ENCODE results near the gene SLX4IP.
A peak's percentile ranks its signal among the peaks of the same experiment; 100 is the strongest.

Gene SLX4IP

DNA sequence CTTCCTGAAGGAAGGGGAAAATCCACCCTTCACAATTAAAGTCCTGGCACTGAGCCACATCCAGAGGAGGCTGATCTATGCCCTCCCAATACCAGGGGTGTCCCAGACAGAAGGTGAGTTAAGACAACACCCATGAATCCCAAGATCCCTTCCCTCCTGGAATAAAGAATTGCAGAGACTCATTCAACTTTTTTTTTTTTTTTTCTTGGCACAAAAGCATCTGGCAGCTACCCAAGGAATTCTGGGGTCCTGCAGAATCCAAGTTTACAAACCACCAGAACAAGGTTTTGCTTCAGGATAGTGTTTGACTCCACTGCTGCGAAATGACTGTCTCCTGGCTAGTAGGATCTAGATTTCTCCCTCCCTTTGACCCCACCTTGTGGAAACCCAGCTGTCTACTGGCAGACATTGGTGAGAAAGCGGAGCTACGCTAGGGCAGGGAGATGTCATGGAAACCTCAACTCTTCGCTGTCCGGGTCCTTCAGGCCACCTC lies 201.3 kb downstream of the SLX4IP start:
- H3K4me3 ChIP-seq (ENCODE audit: low read depth, low read length), result no peak overlapping the region
- no peak for DNase-seq (ENCODE audit: low read depth)

DNA sequence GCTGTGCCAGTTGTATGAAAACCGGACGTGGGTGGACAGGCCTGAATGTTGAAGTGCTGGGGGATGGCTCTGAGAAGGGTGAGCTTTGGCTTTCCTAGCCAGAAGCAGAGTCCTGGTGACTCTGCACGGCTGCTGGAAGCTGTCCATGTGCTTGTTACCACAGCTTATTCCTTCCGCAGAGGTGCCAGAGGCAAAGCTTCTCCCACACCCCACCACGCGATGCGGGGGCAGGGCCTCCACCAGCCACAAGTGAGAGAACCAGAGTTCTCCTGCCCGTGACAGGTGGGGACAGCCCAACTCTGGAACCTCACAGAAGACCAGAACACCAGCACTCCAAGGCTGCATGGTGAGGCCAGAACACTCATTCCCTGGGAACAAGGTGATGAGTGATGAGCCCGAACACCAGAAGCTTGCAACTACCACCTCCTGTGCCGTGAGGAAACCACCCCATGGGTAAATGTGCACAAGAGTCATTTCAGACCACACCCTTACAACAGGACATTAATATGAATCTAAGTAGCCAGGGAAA lies 202.0 kb downstream of the SLX4IP start:
- DNase-seq (ENCODE audit: low read depth), result no peak
- H3K4me3 ChIP-seq (ENCODE audit: low read depth, low read length), result no peak overlapping the region

DNA sequence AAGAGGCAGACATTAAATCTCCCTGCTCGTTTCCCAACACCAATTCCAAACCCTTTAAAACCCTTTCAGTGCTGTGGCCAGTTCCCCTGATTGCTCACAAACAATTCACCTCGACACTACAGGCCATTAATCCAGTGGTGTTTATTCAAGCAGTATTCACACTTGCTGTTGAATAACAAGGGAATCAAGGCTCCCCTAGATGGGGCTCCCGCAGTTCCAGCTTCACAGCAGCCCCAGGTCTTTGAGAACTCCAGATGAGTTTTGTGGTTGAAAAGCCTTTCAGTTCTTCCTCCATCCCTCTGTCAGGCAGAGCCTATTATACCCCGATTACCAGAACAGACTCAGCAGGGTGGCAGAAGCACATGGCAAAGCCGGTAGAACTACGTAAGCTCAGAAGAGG lies 202.5 kb downstream of the SLX4IP start:
- DNase-seq (ENCODE audit: low read depth), result no peak
- H3K4me3 ChIP-seq (ENCODE audit: low read depth, low read length), result no peak overlapping the region

DNA sequence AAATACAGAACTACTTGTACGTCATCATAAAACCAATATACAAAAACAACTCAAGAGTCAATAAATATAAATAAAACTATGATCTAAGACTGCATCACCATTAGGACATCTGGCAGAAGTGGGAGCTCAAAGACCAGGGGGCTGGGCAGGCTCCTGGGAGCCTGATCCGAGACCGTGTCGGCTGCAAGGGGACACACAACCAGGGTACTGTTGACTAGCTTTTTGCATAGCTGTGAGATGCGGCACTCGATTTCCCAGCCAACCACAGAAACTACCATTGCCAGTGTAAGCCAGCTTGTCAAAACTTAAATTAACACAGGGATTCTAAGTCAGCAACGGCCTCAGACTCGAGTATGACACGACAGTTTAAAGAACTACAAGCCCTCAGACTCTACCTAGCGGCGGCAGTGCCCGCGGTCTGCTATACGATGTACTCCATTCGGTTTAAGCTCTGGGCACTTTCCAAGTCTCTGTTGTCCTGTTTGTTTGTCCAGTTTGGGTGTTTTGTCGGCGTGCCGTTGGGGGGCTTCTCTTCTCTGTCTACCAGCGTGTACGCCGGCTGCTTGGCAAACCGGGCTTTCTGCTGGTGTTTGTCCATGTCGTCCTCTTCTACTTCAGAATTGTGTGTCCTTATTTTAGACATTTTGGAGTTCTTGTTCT lies 204.1 kb downstream of the SLX4IP start:
- H3K4me3 ChIP-seq (ENCODE audit: low read depth, low read length), result no peak overlapping the region
- DNase-seq (ENCODE audit: low read depth), result no peak

DNA sequence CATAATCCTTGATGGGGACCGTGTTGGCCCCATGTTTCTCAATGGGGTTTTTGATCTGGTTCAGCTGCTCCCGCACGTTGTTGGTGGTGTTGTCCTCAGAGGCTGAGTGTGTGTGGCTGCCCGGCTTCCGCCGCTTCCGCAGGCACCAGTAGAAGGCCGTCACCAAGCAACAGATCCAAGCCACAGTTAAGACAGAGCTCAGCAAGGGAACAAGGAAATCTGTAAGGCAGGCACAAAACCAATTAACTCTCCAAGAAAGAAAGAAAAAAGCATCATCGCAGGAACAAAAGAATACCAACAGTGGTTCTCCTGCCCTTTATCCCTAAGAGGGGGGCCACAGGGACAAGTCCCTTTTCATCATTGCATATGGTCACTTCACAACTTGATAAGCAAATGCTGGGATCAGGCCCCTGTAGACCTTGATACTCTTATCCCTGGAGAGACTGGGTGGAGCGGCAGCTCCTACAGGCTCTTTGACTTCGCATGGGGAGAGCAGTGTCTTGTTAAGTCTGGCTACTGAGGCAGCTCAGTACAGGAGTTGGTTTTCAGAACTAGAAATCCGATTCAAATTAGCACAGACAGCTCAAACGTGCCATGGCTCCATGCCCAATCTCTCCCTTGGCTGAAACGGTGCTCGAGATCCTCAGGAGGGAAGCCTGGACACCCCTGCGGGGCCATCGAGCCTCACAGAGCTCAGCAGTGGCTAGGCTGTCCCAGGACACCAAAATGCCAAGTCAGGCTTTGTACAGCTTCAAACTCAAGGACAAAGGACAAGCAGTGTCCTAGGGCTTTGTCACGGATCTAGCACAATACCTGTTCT lies 204.8 kb downstream of the SLX4IP start:
- no peak for DNase-seq (ENCODE audit: low read depth)
- no peak overlapping the region for H3K4me3 ChIP-seq (ENCODE audit: low read depth, low read length)

DNA sequence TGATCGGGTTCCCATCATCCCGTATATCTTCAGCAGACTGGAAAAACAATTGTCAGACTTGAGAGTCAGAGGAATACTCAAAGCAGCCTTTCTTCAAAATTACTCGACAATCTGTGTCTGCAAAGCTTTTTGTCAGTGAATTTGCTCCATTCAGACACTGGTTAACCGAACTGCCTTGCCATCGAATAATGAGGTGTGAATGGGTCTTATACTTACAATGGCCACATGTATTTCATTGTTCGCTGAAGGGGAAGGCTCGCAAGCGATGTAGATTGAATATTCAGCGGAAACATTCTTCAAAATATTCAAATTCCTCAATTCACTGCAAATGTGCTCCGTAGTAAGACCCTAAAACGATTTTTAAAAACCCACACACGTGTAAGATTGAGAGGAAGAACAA lies 205.8 kb downstream of the SLX4IP start:
- no peak overlapping the region for H3K4me3 ChIP-seq (ENCODE audit: low read depth, low read length)
- no peak for DNase-seq (ENCODE audit: low read depth)

DNA sequence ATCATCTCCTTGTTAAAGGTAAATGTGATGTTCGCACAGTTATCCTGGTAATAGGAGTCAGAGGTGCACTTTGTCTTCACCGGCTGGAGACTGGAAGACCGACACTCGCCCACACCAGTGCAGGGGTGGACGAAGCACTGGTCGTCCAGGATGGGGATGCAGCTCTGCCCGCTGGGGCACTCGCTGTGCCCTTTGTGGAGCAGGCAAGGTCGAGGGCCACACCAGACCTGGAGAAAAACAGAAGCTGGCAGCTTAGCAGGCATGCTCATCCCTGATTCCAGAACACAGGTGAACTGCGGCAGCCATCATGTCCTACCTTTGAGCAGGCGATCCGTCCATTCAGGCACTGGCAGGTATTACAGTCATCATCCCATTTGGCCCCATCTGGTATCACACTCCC lies 206.4 kb downstream of the SLX4IP start:
- H3K4me3 ChIP-seq (ENCODE audit: low read depth, low read length), result no peak overlapping the region
- no peak for DNase-seq (ENCODE audit: low read depth)

DNA sequence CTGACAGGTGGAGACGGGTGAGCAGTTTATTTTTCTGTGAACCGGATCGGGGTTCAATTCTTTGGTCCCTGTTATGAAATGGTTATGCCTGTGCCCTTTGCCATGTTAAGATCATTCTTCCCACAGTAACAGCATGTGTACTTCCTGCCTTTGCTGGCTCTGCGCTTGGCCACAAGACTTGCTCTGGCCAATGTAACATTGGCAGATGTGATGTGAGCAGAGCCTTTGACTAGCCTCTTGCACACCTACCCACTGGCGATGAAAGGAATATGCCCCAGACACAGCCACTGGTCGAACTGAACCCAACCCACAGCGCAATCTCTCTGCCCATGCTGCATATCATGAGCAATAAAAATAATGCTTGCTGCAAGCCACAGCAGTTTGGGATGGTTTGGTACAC lies 206.8 kb downstream of the SLX4IP start:
- H3K4me3 ChIP-seq (ENCODE audit: low read depth, low read length), result no peak overlapping the region
- no peak for DNase-seq (ENCODE audit: low read depth)

DNA sequence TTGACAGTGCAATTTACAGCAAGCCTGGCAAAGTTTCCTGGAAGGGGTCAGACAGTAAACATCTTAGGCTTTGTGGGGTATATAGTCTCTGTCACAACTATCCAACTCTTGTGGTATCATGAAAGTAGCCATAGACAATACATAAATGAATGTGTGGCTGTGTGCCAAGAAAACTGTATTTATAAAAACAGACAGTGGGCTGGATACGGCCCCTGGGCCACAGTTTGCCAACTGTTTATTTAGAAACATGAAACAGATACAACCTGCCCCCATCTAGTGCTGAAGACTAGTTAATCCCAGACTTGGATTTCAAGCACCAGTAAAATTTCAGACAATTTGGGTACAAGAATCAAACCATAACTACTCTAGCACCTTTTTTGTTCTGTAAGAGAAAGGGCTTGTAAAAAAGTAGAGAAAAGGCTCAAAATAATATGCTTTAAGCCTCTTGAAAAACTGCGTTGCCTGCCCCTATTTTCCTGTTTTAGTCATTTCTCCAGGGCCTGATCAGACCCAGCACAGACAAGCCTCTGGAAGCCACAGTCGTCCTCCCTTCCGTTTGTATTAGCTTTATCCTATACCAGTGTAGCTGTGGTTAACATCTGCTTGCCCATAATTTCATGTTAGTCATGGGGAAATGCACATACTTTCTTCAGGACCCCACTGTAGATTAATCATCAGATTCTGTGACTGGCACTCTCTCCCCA lies 207.9 kb downstream of the SLX4IP start:
- H3K4me3 ChIP-seq (ENCODE audit: low read depth, low read length), result no peak overlapping the region
- DNase-seq (ENCODE audit: low read depth), result no peak

DNA sequence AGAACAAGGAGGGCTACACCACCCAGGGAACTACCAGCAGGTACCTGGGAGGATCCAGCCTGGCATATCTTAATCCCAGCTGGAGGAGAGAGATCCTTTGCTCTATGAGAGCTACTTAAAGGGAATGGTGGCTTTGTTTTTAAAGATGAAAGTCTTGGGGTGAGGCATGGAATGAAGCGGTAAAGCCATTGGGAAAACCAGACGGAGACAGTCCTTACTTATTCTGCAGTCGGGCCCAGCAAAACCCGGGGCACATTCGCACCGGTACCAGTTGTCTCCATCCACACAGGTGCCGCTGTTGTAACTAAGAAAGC lies 208.4 kb downstream of the SLX4IP start:
- DNase-seq (ENCODE audit: low read depth), result no peak
- no peak overlapping the region for H3K4me3 ChIP-seq (ENCODE audit: low read depth, low read length)

DNA sequence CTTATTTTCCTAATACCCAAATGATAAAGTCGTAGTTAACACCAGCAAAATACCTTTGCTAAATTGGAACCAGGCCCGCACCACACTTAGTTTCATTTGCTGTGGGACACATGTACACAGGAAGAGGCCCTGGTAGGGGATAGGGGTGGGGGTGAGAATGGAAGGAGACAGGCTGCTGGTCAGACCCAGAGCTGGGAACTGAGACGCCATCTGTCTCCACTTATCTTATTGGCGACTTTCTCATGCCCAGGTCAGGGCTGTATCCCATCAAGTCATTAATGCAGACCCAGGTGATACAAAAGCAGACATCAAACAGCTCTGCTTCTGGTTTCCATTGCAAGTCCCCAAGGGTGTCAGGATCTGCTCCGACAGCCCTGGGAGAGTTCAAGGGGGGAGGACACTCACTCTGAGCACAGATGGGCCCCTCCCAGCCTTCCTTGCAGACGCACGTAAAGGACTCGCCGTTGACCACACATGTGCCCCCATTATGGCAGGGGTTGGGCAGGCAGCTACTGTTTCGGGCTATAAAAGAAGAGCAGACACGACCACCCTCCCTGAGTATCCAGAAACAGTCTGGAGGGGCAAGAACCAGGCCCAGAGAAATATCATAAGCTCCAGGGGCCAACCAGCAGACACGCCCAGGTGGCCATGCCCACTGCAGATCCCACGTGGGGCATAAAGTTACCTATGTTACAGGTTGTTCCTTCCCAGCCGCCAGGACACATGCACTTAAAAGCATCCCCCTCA lies 209.5 kb downstream of the SLX4IP start:
- H3K4me3 ChIP-seq (ENCODE audit: low read depth, low read length), result no peak overlapping the region
- DNase-seq (ENCODE audit: low read depth), result no peak

DNA sequence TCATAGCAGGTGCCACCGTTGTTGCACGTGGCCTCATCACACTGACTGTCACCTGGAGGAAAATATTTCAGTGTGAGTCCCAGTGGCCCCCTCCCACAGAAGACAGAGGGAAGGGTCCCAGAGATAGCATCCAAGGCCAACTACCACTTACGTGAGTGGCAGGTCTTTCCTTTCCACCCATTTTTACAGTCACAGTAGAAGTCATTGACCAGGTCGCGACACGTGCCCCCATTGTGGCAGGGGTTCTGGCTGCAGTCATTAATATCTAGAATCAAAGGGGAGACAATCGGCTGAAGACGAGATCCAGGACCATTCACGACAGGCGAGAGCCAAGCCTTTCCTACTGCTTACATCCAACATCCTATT lies 210.1 kb downstream of the SLX4IP start:
- no peak overlapping the region for H3K4me3 ChIP-seq (ENCODE audit: low read depth, low read length)
- no peak for DNase-seq (ENCODE audit: low read depth)

DNA sequence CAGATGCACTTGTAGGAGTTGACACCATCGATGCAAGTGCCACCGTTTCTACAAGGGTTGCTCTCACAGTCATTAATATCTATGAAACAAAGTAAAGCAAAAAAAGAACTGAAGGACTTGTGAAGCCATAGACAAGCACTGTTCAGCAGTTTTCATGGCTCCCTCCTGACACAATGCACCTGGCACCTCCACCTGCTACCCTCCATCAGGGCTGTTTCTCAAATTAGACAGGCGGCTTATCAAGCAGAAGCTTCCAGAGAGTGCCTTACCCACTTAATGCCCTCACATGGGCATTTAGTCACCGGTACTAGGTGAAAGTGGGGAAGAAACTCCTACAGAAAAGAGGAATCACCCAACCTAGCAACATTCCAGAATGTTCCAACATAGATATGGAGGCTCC lies 210.9 kb downstream of the SLX4IP start:
- no peak overlapping the region for H3K4me3 ChIP-seq (ENCODE audit: low read depth, low read length)
- no peak for DNase-seq (ENCODE audit: low read depth)

DNA sequence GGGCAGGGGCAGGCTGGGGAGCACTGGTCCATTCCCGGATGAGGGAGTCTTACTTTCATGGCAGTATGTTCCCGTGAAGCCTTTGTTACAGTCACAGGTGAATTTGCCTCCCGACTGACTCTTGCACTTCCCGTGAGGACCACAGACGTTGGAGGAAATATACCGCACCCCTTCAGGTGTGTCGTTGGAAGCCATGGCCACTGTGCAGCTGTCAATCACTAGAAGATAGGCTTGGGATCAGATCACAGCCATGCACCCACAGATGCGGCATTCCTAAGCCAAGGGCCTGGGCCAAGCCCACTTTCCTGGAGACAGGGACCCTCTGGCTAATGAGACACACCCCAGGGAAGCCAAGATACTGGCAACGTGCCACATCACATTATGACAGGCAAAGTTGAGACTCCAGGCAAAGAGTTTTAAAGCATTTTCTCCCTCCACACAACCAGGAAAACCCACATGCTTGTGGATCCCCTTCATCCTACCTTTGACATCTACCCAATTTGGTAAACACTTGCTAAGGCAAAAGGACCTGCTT lies 211.8 kb downstream of the SLX4IP start:
- DNase-seq (ENCODE audit: low read depth), result no peak
- no peak overlapping the region for H3K4me3 ChIP-seq (ENCODE audit: low read depth, low read length)

DNA sequence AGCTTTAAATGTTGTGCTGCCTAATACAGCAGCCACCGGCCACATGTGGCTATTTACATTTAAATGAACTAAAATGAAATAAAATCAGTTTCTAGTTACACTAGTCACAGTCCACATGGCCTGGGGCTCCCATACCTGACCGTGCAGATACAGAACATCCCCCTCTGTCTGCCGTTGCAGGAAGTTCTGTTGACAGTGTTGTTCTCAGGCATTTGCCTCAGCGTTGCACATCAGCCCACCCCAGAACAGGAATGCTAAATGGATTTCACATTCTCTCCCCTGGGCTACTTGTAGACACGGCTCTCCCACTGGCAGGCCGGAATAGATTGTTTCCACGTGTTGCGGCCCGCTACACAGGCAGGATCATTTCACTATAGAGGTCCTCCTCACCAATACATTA lies 212.4 kb downstream of the SLX4IP start:
- no peak overlapping the region for H3K4me3 ChIP-seq (ENCODE audit: low read depth, low read length)
- no peak for DNase-seq (ENCODE audit: low read depth)

DNA sequence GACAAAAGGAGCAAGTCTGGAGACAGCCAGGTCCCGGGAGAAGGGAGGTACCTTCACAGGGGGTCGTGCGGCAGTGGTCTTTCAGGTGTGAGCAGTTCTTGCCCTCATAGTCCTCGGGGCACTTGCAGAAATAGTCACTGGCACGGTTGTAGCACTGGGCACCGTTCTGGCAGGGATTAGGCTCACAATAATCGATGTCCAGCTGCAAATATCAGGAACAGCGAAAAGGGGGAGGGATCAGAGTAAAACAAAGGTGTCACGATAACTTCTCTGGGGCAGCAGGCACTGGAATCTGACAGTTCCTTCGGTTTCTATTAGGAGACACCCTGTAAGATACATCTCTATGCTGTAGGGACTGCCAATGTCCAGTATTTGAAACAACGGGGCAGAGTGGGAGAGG lies 212.8 kb downstream of the SLX4IP start:
- no peak overlapping the region for H3K4me3 ChIP-seq (ENCODE audit: low read depth, low read length)
- no peak for DNase-seq (ENCODE audit: low read depth)

DNA sequence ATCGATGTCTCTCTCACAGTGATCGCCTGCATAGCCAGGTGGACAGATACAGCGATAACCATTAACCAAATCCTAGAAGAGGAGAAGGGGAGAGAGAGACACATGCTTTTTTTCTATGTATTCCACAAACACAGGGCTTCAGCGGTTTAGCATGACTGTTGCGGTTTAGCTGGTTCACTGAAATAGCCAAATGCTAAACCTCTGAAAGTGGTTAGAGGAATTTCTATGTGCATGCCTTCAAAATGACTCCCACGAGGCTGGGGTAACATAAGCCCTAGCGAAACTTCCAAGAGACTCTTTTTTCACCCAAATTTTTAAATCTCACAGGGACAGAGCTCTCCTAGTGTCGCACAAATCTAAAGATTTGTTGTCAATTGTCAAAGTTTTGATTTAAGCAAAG lies 213.5 kb downstream of the SLX4IP start:
- peak; percentile 65 for DNase-seq (ENCODE audit: low read depth)
- no peak overlapping the region for H3K4me3 ChIP-seq (ENCODE audit: low read depth, low read length)

DNA sequence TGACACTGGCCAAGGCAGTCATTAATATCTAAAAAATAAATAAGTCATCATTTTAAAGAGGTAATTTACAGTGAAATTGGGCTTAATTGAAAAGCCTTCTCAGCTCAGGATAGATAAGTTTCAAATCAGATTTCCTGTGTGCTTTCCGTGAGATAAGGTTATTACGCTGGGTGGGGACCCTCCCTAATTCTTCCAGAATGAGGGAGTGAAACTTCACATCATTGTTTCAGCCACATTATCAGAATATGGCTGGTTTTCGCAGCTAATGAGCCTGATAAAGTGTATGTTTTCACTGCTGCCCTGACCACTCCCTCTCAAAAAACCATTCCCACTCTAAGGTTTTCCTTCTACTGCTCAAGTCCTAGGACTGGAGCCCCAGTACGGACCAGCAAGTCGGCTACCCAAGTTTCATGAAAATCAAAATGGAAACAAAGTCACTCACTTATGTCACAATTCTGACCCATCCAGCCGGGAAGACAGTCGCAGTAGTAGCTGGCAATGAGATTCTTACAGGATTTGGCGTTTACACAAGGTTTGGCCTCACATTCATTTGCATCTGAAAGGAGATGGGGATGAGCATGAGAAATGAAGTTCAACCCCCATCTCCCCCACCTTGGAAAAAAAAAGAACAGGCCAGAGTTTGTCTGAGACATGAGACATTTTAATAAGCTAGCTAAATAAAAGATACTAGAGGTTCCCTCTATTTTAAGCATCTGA lies 214.1 kb downstream of the SLX4IP start:
- H3K4me3 ChIP-seq (ENCODE audit: low read depth, low read length), result no peak overlapping the region
- no peak for DNase-seq (ENCODE audit: low read depth)

DNA sequence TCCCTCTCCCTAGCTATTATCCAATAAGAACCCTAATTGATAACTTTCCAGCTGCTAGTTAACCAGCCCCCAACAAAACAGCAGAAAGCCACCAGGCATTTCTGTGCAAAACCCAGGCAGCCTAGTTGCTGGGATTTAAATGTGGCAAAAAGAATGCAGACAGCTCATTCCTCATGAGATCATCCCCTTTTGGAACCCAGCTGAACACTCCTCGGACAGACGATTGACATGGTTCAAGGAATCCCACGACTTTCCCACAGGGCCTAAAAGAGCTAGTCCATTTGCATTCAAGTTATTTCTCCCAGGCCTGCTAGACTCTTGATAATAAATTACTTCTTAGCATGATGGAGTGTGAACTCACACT lies 214.7 kb downstream of the SLX4IP start:
- H3K4me3 ChIP-seq (ENCODE audit: low read depth, low read length), result no peak overlapping the region
- DNase-seq (ENCODE audit: low read depth), result no peak

All from skeletal muscle cell (primary cell).